ENCODE results near the gene SAYSD1. TPM values are rescaled to one million over a fixed set of nuclear protein-coding genes. Genes with fewer than 3 reads are reported as not detected.

Gene SAYSD1
- total RNA-seq, 3 donors from 2014 or later, result 13.6 to 15.4 (median 13.9) TPM

DNA sequence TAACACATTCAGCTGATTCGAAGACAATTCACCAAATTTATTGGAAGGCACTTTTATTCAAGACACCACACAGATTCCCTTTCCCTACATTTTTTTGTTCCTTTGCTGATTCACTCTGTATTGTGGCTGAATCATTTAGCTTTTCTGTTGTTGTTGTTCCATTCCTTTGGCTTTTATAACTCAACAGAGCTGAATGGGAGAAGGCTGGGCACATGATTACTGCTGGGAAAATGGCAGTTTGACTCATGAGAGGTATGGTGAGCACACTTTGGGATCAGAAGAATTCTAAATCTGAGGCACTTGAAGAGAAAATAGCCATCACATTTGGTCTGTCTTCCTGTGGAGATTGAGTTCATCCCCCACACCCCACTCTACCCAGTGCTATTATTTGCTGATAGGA lies 15.7 kb upstream of the SAYSD1 start:
- ATAC-seq (no peak), DNase-seq (no peak)
- Mint-ChIP-seq H3K9me3 (peaks cover 3% of the 10 kb centered on the region), H3K4me1 (ENCODE audit: low read depth) (no peaks in the 10 kb centered on the region), H3K4me3 (no peak overlapping the region), H3K27me3 (ENCODE audit: low read depth) (no peaks in the 10 kb centered on the region), H3K36me3 (ENCODE audit: insufficient read depth) (no peaks in the 10 kb centered on the region)

- Mint-ChIP-seq H3K9me3 (peaks cover 3% of the 10 kb centered on the region), H3K36me3 (ENCODE audit: insufficient read depth) (no peaks in the 10 kb centered on the region)
- no peak for ATAC-seq
These were observed 13.8 kb upstream of the SAYSD1 start for GRCh38 chr6:39128832-39129231.

GRCh38 chr6:39128106-39128505 lies 13.1 kb upstream of the SAYSD1 start:
- Mint-ChIP-seq H3K4me3 (no peak overlapping the region), H3K9me3 (peaks cover 3% of the 10 kb centered on the region), H3K4me1 (ENCODE audit: low read depth) (no peaks in the 10 kb centered on the region), H3K36me3 (ENCODE audit: insufficient read depth) (no peaks in the 10 kb centered on the region), H3K27me3 (ENCODE audit: low read depth) (no peaks in the 10 kb centered on the region)
- ATAC-seq, result no peak
- no peak for DNase-seq

More at GRCh38 chr6:39128832-39129231, 13.8 kb upstream of the SAYSD1 start:
- no peak for DNase-seq
- Mint-ChIP-seq H3K4me1 (ENCODE audit: low read depth) (no peaks in the 10 kb centered on the region), H3K4me3 (no peak overlapping the region), H3K27me3 (ENCODE audit: low read depth) (no peaks in the 10 kb centered on the region)

- peaks cover 2% of the 10 kb centered on the region for H3K27me3 Mint-ChIP-seq (ENCODE audit: low read depth)
- no peaks in the 10 kb centered on the region for H3K36me3 Mint-ChIP-seq (ENCODE audit: insufficient read depth)
- no peak for ATAC-seq
- H3K9me3 Mint-ChIP-seq, result peaks cover 3% of the 10 kb centered on the region
- no peaks in the 10 kb centered on the region for H3K4me1 Mint-ChIP-seq (ENCODE audit: low read depth)
- DNase-seq, result no peak
- H3K4me3 Mint-ChIP-seq, result no peak overlapping the region
These were observed 9.1 kb upstream of the SAYSD1 start for GRCh38 chr6:39124114-39124513.

DNA sequence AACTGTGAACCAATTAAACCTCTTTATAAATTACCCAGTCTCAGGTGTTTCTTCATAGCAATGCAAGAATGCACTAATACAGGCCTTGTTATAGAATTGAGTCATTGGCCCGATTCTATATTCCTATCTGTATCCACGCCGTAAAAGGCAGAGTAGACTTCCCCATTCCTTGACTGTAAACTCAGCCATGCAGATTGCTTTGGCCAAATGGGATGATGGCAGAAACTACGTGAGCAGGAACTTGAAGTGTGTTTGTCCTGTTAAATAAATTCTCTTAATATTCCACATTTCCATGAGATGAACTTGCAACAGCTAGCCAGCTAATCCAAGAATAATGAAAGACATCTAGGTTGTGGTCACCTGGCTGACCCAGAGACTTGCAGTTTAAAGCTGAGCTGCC lies 3.9 kb upstream of the SAYSD1 start:
- Mint-ChIP-seq H3K36me3 (ENCODE audit: insufficient read depth) (no peaks in the 10 kb centered on the region), H3K4me1 (ENCODE audit: low read depth) (peaks cover 17% of the 10 kb centered on the region)

DNA sequence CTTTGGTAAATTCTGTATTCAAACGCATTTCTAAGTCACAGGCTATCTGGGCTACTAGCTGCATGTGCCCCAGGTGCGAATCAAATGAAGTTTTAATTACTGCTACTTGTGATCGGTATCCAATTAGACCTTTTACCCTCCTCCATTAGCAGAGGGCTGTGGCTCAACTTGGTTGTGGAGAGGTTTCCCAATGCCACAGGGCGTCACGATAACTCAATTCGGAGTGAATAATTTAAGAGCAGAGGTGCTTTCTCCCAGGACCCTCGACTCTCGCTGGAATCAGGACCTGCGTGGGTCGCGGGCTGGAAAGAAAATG lies 640 bp downstream of the SAYSD1 start:
- Mint-ChIP-seq H3K36me3 (ENCODE audit: insufficient read depth) (peaks cover 7% of the 10 kb centered on the region), H3K4me1 (ENCODE audit: low read depth) (peaks cover 56% of the 10 kb centered on the region), H3K4me3 (peak overlapping the region; percentile 93), H3K9me3 (no peaks in the 10 kb centered on the region), H3K27me3 (ENCODE audit: low read depth) (no peaks in the 10 kb centered on the region)
- peak; percentile 6 to 9 for ATAC-seq
- DNase-seq, result no peak

More for the DNA sequence above, 3.9 kb upstream of the SAYSD1 start:
- DNase-seq (no peak), ATAC-seq (no peak)
- Mint-ChIP-seq H3K9me3 (no peaks in the 10 kb centered on the region), H3K27me3 (ENCODE audit: low read depth) (peaks cover 2% of the 10 kb centered on the region), H3K4me3 (no peak overlapping the region)

DNA sequence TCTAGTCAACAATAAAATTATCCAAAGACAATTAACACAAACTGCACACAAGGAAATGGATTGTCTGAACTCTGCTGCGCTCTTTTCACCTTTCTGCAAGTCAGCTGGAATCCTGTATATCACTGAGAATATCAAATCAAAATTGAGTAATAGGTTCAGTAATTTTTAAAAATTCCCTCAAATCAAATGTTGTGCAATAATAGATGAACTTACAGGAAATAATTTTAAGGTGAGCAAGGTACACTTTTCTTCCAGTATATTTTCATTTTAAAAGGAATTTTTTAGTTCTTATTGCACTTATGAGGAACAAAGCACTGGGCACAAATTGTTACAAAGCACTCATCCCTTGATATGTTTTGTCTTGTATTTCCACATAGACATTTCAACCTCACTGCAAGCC lies 1.2 kb downstream of the SAYSD1 start:
- H3K4me3 Mint-ChIP-seq, result peak overlapping the region; percentile 93
- H3K4me1 Mint-ChIP-seq (ENCODE audit: low read depth), result peaks cover 59% of the 10 kb centered on the region

GRCh38 chr6:39111280-39111679 lies 3.7 kb downstream of the SAYSD1 start:
- peak overlapping the region; percentile 72 for H3K4me3 Mint-ChIP-seq
- H3K27me3 Mint-ChIP-seq (ENCODE audit: low read depth), result no peaks in the 10 kb centered on the region
- peak; percentile 25 to 29 for ATAC-seq
- DNase-seq, result no peak
- no peaks in the 10 kb centered on the region for H3K9me3 Mint-ChIP-seq
- H3K4me1 Mint-ChIP-seq (ENCODE audit: low read depth), result peaks cover 65% of the 10 kb centered on the region
- peaks cover 27% of the 10 kb centered on the region for H3K36me3 Mint-ChIP-seq (ENCODE audit: insufficient read depth)

More for the DNA sequence above, 1.2 kb downstream of the SAYSD1 start:
- no peak for ATAC-seq
- Mint-ChIP-seq H3K27me3 (ENCODE audit: low read depth) (no peaks in the 10 kb centered on the region), H3K9me3 (no peaks in the 10 kb centered on the region), H3K36me3 (ENCODE audit: insufficient read depth) (peaks cover 9% of the 10 kb centered on the region)
- DNase-seq, result no peak

DNA sequence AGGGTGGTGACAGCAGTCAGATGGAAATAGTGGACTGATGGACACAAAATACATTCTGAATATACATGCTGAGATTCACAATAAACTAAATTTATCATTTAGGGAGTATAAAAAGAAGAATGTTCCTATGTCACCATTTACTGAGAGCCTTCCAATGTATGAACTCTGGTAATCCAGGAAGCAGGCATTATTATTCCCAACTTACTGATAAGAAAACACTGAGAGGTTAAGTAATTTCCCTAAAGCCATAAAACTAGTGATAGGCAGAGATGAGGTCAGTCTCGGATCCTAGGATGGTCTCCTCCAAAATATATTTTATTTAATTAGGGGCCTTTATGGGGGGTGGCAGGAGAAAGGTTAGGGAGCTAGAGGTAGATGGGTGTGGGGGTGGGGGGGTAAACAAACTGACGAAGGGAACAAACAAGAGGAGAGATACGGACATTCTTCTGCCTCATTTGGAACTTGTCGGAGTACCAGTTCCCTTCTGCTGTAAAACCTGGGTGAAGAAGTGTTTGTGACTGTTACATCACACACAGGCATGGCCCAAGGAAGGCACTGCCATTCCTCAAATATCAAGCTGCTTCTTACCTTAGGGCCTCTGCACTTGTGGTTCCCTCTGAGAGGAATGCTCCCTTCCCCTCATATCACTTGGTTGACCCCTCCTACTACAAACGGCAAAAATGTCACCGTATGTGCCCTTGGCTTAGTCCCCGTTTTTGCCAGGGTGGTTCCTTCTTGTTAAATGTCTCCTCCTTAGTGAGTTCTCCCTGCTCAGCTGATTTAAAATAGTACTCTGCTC lies 6.7 kb downstream of the SAYSD1 start:
- DNase-seq (no peak), ATAC-seq (no peak)
- Mint-ChIP-seq H3K4me3 (no peak overlapping the region), H3K36me3 (ENCODE audit: insufficient read depth) (peaks cover 48% of the 10 kb centered on the region), H3K4me1 (ENCODE audit: low read depth) (peaks cover 47% of the 10 kb centered on the region), H3K27me3 (ENCODE audit: low read depth) (no peaks in the 10 kb centered on the region), H3K9me3 (no peaks in the 10 kb centered on the region)

GRCh38 chr6:39107641-39108040 lies 7.3 kb downstream of the SAYSD1 start:
- Mint-ChIP-seq H3K4me3 (no peak overlapping the region), H3K27me3 (ENCODE audit: low read depth) (no peaks in the 10 kb centered on the region), H3K36me3 (ENCODE audit: insufficient read depth) (peaks cover 50% of the 10 kb centered on the region), H3K9me3 (no peaks in the 10 kb centered on the region), H3K4me1 (ENCODE audit: low read depth) (peaks cover 41% of the 10 kb centered on the region)
- DNase-seq (no peak), ATAC-seq (no peak)

GRCh38 chr6:39107034-39107433 lies 8.0 kb downstream of the SAYSD1 start:
- Mint-ChIP-seq H3K36me3 (ENCODE audit: insufficient read depth) (peaks cover 48% of the 10 kb centered on the region), H3K9me3 (no peaks in the 10 kb centered on the region), H3K4me1 (ENCODE audit: low read depth) (peaks cover 35% of the 10 kb centered on the region), H3K27me3 (ENCODE audit: low read depth) (no peaks in the 10 kb centered on the region), H3K4me3 (no peak overlapping the region)
- ATAC-seq (no peak), DNase-seq (no peak)

- peaks cover 44% of the 10 kb centered on the region for H3K36me3 Mint-ChIP-seq (ENCODE audit: insufficient read depth)
- no peak for DNase-seq
- ATAC-seq, result no peak
- no peak overlapping the region for H3K4me3 Mint-ChIP-seq
- no peaks in the 10 kb centered on the region for H3K9me3 Mint-ChIP-seq
- no peaks in the 10 kb centered on the region for H3K27me3 Mint-ChIP-seq (ENCODE audit: low read depth)
- peaks cover 23% of the 10 kb centered on the region for H3K4me1 Mint-ChIP-seq (ENCODE audit: low read depth)
These were observed 10.5 kb downstream of the SAYSD1 start for GRCh38 chr6:39104528-39104927.

GRCh38 chr6:39102821-39103136 lies 12.2 kb downstream of the SAYSD1 start:
- H3K4me3 Mint-ChIP-seq, result no peak overlapping the region
- H3K9me3 Mint-ChIP-seq, result no peaks in the 10 kb centered on the region
- peaks cover 18% of the 10 kb centered on the region for H3K4me1 Mint-ChIP-seq (ENCODE audit: low read depth)
- no peaks in the 10 kb centered on the region for H3K27me3 Mint-ChIP-seq (ENCODE audit: low read depth)
- no peak for ATAC-seq
- peaks cover 35% of the 10 kb centered on the region for H3K36me3 Mint-ChIP-seq (ENCODE audit: insufficient read depth)
- DNase-seq, result no peak

GRCh38 chr6:39102071-39102820 lies 12.7 kb downstream of the SAYSD1 start:
- no peak for DNase-seq
- peaks cover 17% of the 10 kb centered on the region for H3K4me1 Mint-ChIP-seq (ENCODE audit: low read depth)
- H3K4me3 Mint-ChIP-seq, result no peak overlapping the region
- ATAC-seq, result peak in 1 of 2 donors; percentile 38
- H3K27me3 Mint-ChIP-seq (ENCODE audit: low read depth), result no peaks in the 10 kb centered on the region
- H3K9me3 Mint-ChIP-seq, result no peaks in the 10 kb centered on the region
- peaks cover 30% of the 10 kb centered on the region for H3K36me3 Mint-ChIP-seq (ENCODE audit: insufficient read depth)

GRCh38 chr6:39100358-39100757 lies 14.6 kb downstream of the SAYSD1 start:
- ATAC-seq, result peak; percentile 32 to 37
- no peak overlapping the region for H3K4me3 Mint-ChIP-seq

More at GRCh38 chr6:39100358-39100757, 14.6 kb downstream of the SAYSD1 start:
- Mint-ChIP-seq H3K36me3 (ENCODE audit: insufficient read depth) (peaks cover 17% of the 10 kb centered on the region), H3K9me3 (no peaks in the 10 kb centered on the region), H3K27me3 (ENCODE audit: low read depth) (no peaks in the 10 kb centered on the region), H3K4me1 (ENCODE audit: low read depth) (peaks cover 10% of the 10 kb centered on the region)
- no peak for DNase-seq
